HG02943 (cell line): ENCODE data around the gene BNC2.

Experiments
- ATAC-seq: cut with Tn5 transposase; IDR thresholded peaks from one replicate; pipeline ENCODE4 v1.9.1; 2021; ENCODE audit warnings: mild to moderate bottlenecking, low read depth, moderate library complexity; ENCODE audit not compliant: unreplicated experiment

Gene BNC2

GRCh38 chr9:16410601-16411280 lies 459.7 kb downstream of the BNC2 start:
- ATAC-seq, result no peak

GRCh38 chr9:16407617-16408016 lies 462.9 kb downstream of the BNC2 start:
- no peak for ATAC-seq

- no peak for ATAC-seq
Observed at GRCh38 chr9:16406526-16407225, 463.8 kb downstream of the BNC2 start.

GRCh38 chr9:16405421-16405820 lies 465.0 kb downstream of the BNC2 start:
- no peak for ATAC-seq

GRCh38 chr9:16401701-16402100 lies 468.8 kb downstream of the BNC2 start:
- ATAC-seq, result no peak

- ATAC-seq, result no peak
Observed at GRCh38 chr9:16398691-16399090, 471.8 kb downstream of the BNC2 start.

- ATAC-seq, result no peak
Observed at GRCh38 chr9:16396389-16396788, 474.1 kb downstream of the BNC2 start.

GRCh38 chr9:16391369-16391768 lies 479.1 kb downstream of the BNC2 start:
- ATAC-seq, result no peak

GRCh38 chr9:16387382-16387781 lies 483.1 kb downstream of the BNC2 start:
- ATAC-seq, result no peak

- ATAC-seq, result no peak
Observed at GRCh38 chr9:16386827-16387077, 483.7 kb downstream of the BNC2 start.

- ATAC-seq, result no peak
Observed at GRCh38 chr9:16386007-16386826, 484.3 kb downstream of the BNC2 start.

GRCh38 chr9:16385590-16385989 lies 484.9 kb downstream of the BNC2 start:
- ATAC-seq, result no peak

GRCh38 chr9:16384993-16385392 lies 485.5 kb downstream of the BNC2 start:
- no peak for ATAC-seq

- no peak for ATAC-seq
Observed at GRCh38 chr9:16377311-16377710, 493.2 kb downstream of the BNC2 start.

GRCh38 chr9:16371306-16371705 lies 499.2 kb downstream of the BNC2 start:
- no peak for ATAC-seq

GRCh38 chr9:16370647-16371046 lies 499.8 kb downstream of the BNC2 start:
- no peak for ATAC-seq

GRCh38 chr9:16369427-16369826 lies 501.0 kb downstream of the BNC2 start:
- ATAC-seq, result no peak

- no peak for ATAC-seq
Observed at GRCh38 chr9:16368237-16369087, 502.0 kb downstream of the BNC2 start.

- ATAC-seq, result no peak
Observed at GRCh38 chr9:16367605-16368231, 502.8 kb downstream of the BNC2 start.

GRCh38 chr9:16364347-16364746 lies 506.1 kb downstream of the BNC2 start:
- no peak for ATAC-seq
